Kidney capillary endothelial cell (primary cell): ENCODE measurements around the gene FSTL4.

Experiments used
- DNase-seq: peaks from one replicate; pipeline ENCODE4 v3.0.0-alpha.2; 2018; ENCODE audit warnings: low spot score

Gene FSTL4

GRCh38 chr5:133364936-133365707 lies 247.2 kb downstream of the FSTL4 start:
- DNase-seq: no peak

GRCh38 chr5:133363807-133364587 lies 248.3 kb downstream of the FSTL4 start:
- no peak for DNase-seq

- DNase-seq: no peak
Observed at GRCh38 chr5:133362438-133362837, 249.9 kb downstream of the FSTL4 start.

GRCh38 chr5:133361922-133362321 lies 250.4 kb downstream of the FSTL4 start:
- no peak for DNase-seq

GRCh38 chr5:133360693-133361472 lies 251.5 kb downstream of the FSTL4 start:
- DNase-seq: no peak

GRCh38 chr5:133359861-133360260 lies 252.5 kb downstream of the FSTL4 start:
- DNase-seq: no peak

GRCh38 chr5:133358271-133358670 lies 254.1 kb downstream of the FSTL4 start:
- no peak for DNase-seq

- no peak for DNase-seq
Observed at GRCh38 chr5:133357758-133358157, 254.6 kb downstream of the FSTL4 start.

GRCh38 chr5:133356984-133357421 lies 255.3 kb downstream of the FSTL4 start:
- no peak for DNase-seq

GRCh38 chr5:133356396-133356983 lies 255.9 kb downstream of the FSTL4 start:
- no peak for DNase-seq

GRCh38 chr5:133354323-133355185 lies 257.8 kb downstream of the FSTL4 start:
- DNase-seq: no peak

- DNase-seq: no peak
Observed at GRCh38 chr5:133353741-133354140, 258.6 kb downstream of the FSTL4 start.

- no peak for DNase-seq
Observed at GRCh38 chr5:133348406-133348805, 263.9 kb downstream of the FSTL4 start.

GRCh38 chr5:133347039-133347438 lies 265.3 kb downstream of the FSTL4 start:
- no peak for DNase-seq

GRCh38 chr5:133344266-133344665 lies 268.1 kb downstream of the FSTL4 start:
- no peak for DNase-seq

- DNase-seq: no peak
Observed at GRCh38 chr5:133343196-133343595, 269.1 kb downstream of the FSTL4 start.

GRCh38 chr5:133341915-133342710 lies 270.2 kb downstream of the FSTL4 start:
- no peak for DNase-seq

- no peak for DNase-seq
Observed at GRCh38 chr5:133341296-133341695, 271.0 kb downstream of the FSTL4 start.

- no peak for DNase-seq
Observed at GRCh38 chr5:133340822-133341221, 271.5 kb downstream of the FSTL4 start.

- DNase-seq: no peak
Observed at GRCh38 chr5:133340002-133340755, 272.2 kb downstream of the FSTL4 start.
